GM10248 (cell line): ENCODE measurements around the gene RGS6.

ENCODE experiments used
- CTCF ChIA-PET: fragments of 300-600 bp; sonication (Branson Sonifier 250); formaldehyde crosslinking; extraction: SDS; loops from one replicate; lab custom pipeline; 2021; ENCODE audit warnings: antibody characterized with exemption; lab: Yijun Ruan, JAX
- POLR2A ChIA-PET: fragments of 350-650 bp; sonication (Branson Sonifier 250); formaldehyde crosslinking; extraction: SDS; loops from one replicate; lab custom pipeline; 2020; ENCODE audit warnings: antibody characterized with exemption; lab: Yijun Ruan, JAX
- DNase-seq: peaks from one replicate; pipeline ENCODE4 v3.0.0; 2012; ENCODE audit errors: extremely low spot score
- TF ChIP-seq, protein P1 (sequence below): IDR thresholded peaks from 2 replicates; pipeline ENCODE4 v1.5.1; 2012; ENCODE audit warnings: mild to moderate bottlenecking, low read depth; ENCODE audit errors: extremely low read depth, missing control alignments, control extremely low read depth

RGS6 gene

DNA sequence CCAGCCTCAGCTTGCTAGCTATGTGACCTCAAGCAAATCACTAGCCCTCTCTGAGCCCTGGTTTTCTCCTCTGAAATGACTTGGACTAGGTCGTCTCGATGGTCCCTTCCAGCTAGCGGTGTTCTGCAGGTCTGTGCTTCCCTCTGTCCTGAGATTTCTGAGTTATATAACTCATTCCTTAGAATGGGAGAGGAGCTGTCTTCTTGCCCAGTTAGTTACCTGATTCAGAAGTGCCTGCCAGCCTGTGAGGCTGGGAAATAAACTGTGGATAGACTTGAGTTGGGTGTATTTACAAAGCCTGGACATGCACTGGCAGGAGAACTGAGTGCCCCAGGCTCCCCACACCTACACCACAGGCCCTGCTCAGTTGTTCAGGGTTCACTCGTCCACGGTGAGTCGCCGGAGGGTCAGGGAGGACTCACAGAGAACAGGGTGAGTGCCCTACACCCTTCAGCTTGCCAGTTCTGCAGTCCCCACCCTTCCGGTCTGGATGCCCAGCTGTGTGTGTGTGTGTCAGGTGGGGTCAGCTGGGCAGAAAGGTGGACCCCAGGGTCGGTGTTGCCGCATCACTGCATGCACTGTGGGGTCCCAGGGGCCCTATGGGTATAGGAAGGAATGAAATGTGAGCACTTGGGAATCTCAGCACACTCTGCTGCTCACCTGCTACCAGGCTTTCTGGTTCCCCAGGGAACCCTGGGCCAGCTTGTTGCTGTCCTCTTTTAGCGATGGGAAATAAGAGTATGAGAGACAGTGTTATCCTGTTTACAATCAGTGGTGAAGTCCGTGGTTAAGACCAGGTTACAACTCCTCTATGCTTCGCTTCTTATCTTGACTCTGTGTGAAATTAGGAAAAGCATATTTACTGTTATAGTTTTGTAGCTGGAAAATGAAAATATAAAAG lies 613.4 kb downstream of the RGS6 start:
- ChIA-PET POLR2A (no interaction called here), CTCF (interaction anchor here (1.1 to 7.1 kb wide), 6 partner anchors 19 to 359 kb away, joined by 3 to 45 read pairs (median 4); no protein-coding TSS in a partner anchor)
- TF ChIP-seq, protein P1, sequence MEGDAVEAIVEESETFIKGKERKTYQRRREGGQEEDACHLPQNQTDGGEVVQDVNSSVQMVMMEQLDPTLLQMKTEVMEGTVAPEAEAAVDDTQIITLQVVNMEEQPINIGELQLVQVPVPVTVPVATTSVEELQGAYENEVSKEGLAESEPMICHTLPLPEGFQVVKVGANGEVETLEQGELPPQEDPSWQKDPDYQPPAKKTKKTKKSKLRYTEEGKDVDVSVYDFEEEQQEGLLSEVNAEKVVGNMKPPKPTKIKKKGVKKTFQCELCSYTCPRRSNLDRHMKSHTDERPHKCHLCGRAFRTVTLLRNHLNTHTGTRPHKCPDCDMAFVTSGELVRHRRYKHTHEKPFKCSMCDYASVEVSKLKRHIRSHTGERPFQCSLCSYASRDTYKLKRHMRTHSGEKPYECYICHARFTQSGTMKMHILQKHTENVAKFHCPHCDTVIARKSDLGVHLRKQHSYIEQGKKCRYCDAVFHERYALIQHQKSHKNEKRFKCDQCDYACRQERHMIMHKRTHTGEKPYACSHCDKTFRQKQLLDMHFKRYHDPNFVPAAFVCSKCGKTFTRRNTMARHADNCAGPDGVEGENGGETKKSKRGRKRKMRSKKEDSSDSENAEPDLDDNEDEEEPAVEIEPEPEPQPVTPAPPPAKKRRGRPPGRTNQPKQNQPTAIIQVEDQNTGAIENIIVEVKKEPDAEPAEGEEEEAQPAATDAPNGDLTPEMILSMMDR, result no peak
- DNase-seq, result no peak

DNA sequence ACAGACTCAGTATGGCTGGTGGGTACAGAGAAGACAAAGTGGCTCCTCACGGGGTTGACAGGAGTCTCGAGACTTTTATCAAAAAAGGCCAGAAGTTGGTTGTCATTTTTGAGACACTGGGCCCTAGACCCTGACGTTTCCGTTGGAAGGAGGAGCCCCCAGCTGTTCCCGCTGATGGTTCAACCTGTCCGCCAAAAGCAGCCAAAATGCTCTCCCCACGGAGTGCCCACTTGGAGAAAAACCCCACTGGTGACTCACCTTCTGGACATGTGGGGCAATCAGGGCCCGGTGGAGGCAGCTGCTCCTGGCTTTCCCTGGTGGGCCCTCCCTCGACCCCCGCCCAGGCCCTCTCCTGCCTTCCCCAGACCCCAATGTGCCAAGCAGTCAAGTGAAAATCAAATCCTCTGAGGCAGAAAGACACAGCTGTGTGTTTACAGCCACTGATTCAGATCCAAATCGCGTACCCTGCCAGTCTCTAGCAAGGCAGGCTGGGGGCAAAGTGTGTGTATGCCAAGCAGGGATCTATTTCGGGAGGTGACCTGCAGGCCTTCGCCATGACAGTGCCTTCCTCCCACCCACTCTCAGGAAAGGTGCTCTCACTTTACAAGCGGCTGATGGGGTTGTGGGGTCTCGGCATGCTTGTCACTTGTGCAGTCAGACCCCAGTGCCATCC lies 614.3 kb downstream of the RGS6 start:
- ChIA-PET CTCF (interaction anchor here (7.1 kb wide), 1 partner anchor 32 kb away, joined by 45 read pairs; no protein-coding TSS in a partner anchor), POLR2A (no interaction called here)
- TF ChIP-seq, protein P1, result no peak
- no peak for DNase-seq

- ChIA-PET POLR2A (interaction anchor here (0.6 kb wide), 1 partner anchor 8 kb away, joined by 6 read pairs; no protein-coding TSS in a partner anchor), CTCF (interaction anchor here (1.3 to 2.0 kb wide), 2 partner anchors 8 to 35 kb away, joined by 5 to 8 read pairs; no protein-coding TSS in a partner anchor)
- DNase-seq, result no peak
- TF ChIP-seq, protein P1, result no peak
Measured at GRCh38 chr14:72547999-72548398, 615.8 kb downstream of the RGS6 start.

DNA sequence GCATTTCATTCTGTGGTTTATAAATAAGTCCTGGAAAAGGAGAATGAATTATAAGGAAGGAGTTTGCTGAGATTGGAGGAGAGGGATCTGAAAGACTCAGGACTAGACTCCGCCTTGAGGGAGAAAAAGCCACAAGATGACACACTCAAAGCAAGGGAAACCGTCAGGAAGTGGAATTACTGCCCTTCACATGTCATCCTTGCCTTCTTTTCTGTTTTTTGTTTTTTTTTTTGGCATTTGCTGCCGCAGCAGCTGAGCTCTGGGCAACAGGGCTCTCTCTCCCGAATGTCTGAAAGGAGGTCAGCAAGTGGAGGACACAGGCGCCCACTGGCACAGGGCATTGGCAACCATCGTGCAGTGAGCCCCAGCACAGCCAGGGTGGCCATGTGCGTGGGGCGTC lies 616.8 kb downstream of the RGS6 start:
- DNase-seq, result no peak
- TF ChIP-seq, protein P1, result no peak
- ChIA-PET POLR2A (no interaction called here), CTCF (interaction anchor here (1.0 to 2.0 kb wide), 4 partner anchors 9 to 36 kb away, joined by 3 to 8 read pairs (median 4); no protein-coding TSS in a partner anchor)

- ChIA-PET POLR2A (no interaction called here), CTCF (interaction anchor here (0.7 to 2.0 kb wide), 3 partner anchors 10 to 33 kb away, joined by 3 to 8 read pairs (median 3); no protein-coding TSS in a partner anchor)
- no peak for DNase-seq
- TF ChIP-seq, protein P1, result no peak
Measured at GRCh38 chr14:72549854-72550253, 617.6 kb downstream of the RGS6 start.

- TF ChIP-seq, protein P1, result no peak
- no peak for DNase-seq
- CTCF ChIA-PET, result interaction anchor here (1.1 to 1.3 kb wide), 3 partner anchors 24 to 398 kb away, joined by 3 to 5 read pairs (median 3); no protein-coding TSS in a partner anchor
- POLR2A ChIA-PET, result no interaction called here
Measured at GRCh38 chr14:72550513-72550912, 618.3 kb downstream of the RGS6 start.
